ENCODE measurements around the gene CTNNBIP1. TPM values are rescaled to one million over a fixed set of nuclear protein-coding genes. Genes with fewer than 3 reads are reported as not detected.

The CTNNBIP1 gene
- total and polyA plus RNA-seq, 9 donors, result 47.3 to 81.1 (median 58.7) TPM

DNA sequence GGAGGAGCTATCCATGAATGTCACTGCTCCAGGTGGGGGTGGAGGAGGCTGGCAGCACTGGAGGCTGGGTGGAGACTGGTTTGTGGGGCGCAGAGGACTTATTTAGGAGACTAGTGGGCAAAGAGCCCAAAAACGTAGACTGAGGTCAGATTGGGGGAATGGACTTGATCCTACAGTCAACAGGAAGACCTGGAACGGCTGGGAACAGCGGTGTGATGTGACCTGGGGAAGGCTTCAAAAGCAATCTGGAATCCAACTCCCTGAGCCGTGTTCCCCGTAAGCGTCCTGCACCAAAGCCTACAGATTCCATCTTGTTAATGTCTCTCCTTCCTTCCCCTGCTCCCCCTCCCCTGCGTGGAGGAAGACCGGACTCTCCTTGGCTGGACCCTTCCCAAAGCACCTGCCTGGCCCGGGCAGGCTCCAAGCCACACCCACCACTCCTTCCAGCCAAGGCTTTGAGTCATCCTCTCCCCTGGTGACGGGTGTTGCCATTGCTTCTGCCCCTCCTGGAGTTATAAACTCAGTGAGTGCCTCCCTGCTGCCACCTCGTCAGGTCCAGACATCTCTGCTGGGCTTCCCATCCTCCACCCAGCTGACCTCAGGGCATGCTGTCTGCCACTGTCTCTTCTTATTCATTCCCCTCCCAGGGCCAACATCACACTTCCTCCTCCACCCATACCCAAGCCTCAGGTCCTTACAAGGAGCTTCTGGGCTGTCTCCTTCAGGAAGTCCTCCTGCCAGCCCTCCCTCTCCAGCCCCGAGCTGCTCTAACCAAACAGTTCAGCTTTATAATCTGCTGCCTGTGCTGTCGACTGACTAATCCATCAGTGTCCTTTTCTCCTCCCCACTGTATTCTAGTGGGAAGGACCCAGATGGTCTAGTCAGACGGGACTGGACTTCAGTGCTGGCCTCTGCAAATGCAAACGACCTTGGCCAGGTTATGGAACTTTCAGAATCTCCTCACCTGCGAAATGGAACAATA is 84.7 kb downstream of the CTNNBIP1 start:
- no peak overlapping the region for H3K4me3 ChIP-seq (ENCODE audit: low read length)
- 10% methylated on average over 14 of the region's 17 CpGs for WGBS (ENCODE audit: insufficient coverage)

DNA sequence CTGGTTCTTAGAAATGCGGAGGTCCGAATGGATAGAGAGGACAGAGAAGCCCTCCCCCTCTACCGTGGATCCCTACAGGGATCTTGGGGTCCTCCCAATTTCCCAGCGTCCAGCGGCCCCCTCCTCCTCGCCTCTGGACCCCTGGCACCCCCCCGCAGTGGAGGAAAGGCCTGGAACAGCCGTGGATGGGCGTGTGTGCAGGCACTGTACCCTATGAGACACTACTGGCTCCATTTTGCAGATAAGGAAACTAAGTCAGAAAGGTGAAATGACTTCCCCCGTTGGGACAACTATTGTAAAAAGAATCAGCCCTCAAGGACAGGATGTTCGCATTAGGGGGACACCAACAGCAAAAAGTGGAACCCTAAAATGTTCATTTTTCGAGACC is 85.4 kb downstream of the CTNNBIP1 start:
- DNase-seq, result no peak
- Histone ChIP-seq H3K27me3 (ENCODE audit: control insufficient read depth, insufficient read depth, low read length) (peaks cover 4% of the 10 kb centered on the region), H3K9me3 (replicated peaks; ENCODE audit: control insufficient read depth, low read depth, low read length) (no peaks in the 10 kb centered on the region), H3K36me3 (ENCODE audit: control insufficient read depth, insufficient read depth, low read length) (peaks cover 3% of the 10 kb centered on the region), H3K27ac (ENCODE audit: low read length) (no peak overlapping the region), H3K4me3 (ENCODE audit: low read length) (no peak overlapping the region), H3K4me1 (ENCODE audit: control insufficient read depth, insufficient read depth, low read length) (peaks cover 15% of the 10 kb centered on the region)
- 23% methylated on average over 6 of the region's 12 CpGs for WGBS (ENCODE audit: insufficient coverage)

More for the DNA sequence above, 84.7 kb downstream of the CTNNBIP1 start:
- Histone ChIP-seq H3K9me3 (replicated peaks; ENCODE audit: control insufficient read depth, low read depth, low read length) (no peaks in the 10 kb centered on the region), H3K4me1 (ENCODE audit: control insufficient read depth, insufficient read depth, low read length) (peaks cover 15% of the 10 kb centered on the region), H3K27me3 (ENCODE audit: control insufficient read depth, insufficient read depth, low read length) (peaks cover 4% of the 10 kb centered on the region), H3K36me3 (ENCODE audit: control insufficient read depth, insufficient read depth, low read length) (no peaks in the 10 kb centered on the region), H3K27ac (ENCODE audit: low read length) (peak overlapping the region; percentile 42)
- DNase-seq, result peak; percentile 68

- Histone ChIP-seq H3K4me3 (ENCODE audit: low read length) (peak within 1 kb of the TSS; percentile 74), H3K9me3 (replicated peaks; ENCODE audit: control insufficient read depth, low read depth, low read length) (no peaks in the 10 kb centered on the region), H3K4me1 (ENCODE audit: control insufficient read depth, insufficient read depth, low read length) (peaks cover 15% of the 10 kb centered on the region), H3K27me3 (ENCODE audit: control insufficient read depth, insufficient read depth, low read length) (peaks cover 4% of the 10 kb centered on the region), H3K27ac (ENCODE audit: low read length) (peak within 1 kb of the TSS; percentile 80), H3K36me3 (ENCODE audit: control insufficient read depth, insufficient read depth, low read length) (peaks cover 3% of the 10 kb centered on the region)
- WGBS (ENCODE audit: insufficient coverage), result under 1% methylated on average over 71 of the region's 93 CpGs
- peak; percentile 96 for DNase-seq
These were observed 85.9 kb downstream of the CTNNBIP1 start, which contains the start of gene CLSTN1 for GRCh38 chr1:9823943-9824701. Gene CLSTN1, minus strand, starts transcription at chr1:9823965. Its CDS starts 232 bp downstream, at chr1:9823733.

DNA sequence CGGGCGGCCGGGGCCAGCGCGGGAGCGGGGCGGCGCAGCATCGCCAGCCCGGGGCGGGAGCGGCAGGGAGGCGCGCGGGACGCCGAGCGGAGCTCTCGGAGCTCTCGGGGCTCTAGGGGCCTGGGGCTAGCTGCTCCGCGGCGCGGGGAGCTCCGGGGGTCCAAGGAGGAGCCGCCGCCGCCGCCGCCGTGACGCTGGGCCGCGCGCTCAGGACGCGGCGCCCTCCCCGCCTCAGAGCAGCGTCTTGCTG is 86.5 kb downstream of the CTNNBIP1 start:
- Histone ChIP-seq H3K4me1 (ENCODE audit: control insufficient read depth, insufficient read depth, low read length) (peaks cover 15% of the 10 kb centered on the region), H3K27ac (ENCODE audit: low read length) (no peak overlapping the region), H3K36me3 (ENCODE audit: control insufficient read depth, insufficient read depth, low read length) (peaks cover 3% of the 10 kb centered on the region), H3K27me3 (ENCODE audit: control insufficient read depth, insufficient read depth, low read length) (peaks cover 4% of the 10 kb centered on the region), H3K9me3 (replicated peaks; ENCODE audit: control insufficient read depth, low read depth, low read length) (no peaks in the 10 kb centered on the region), H3K4me3 (ENCODE audit: low read length) (peak overlapping the region; percentile 74)
- WGBS (ENCODE audit: insufficient coverage), result under 1% methylated on average over 40 of the region's 40 CpGs
- DNase-seq, result no peak

GRCh38 chr1:9822897-9823692 is 87.0 kb downstream of the CTNNBIP1 start:
- Histone ChIP-seq H3K4me1 (ENCODE audit: control insufficient read depth, insufficient read depth, low read length) (peaks cover 15% of the 10 kb centered on the region), H3K9me3 (replicated peaks; ENCODE audit: control insufficient read depth, low read depth, low read length) (no peaks in the 10 kb centered on the region), H3K4me3 (ENCODE audit: low read length) (peak overlapping the region; percentile 74), H3K36me3 (ENCODE audit: control insufficient read depth, insufficient read depth, low read length) (peaks cover 3% of the 10 kb centered on the region), H3K27me3 (ENCODE audit: control insufficient read depth, insufficient read depth, low read length) (peaks cover 4% of the 10 kb centered on the region), H3K27ac (ENCODE audit: low read length) (no peak overlapping the region)
- DNase-seq, result peak; percentile 44
- WGBS (ENCODE audit: insufficient coverage), result under 1% methylated on average over 71 of the region's 71 CpGs

- WGBS (ENCODE audit: insufficient coverage), result no CpG with 5 or more reads among the region's 8 CpGs
These were observed 87.6 kb downstream of the CTNNBIP1 start for GRCh38 chr1:9822490-9822889.

DNA sequence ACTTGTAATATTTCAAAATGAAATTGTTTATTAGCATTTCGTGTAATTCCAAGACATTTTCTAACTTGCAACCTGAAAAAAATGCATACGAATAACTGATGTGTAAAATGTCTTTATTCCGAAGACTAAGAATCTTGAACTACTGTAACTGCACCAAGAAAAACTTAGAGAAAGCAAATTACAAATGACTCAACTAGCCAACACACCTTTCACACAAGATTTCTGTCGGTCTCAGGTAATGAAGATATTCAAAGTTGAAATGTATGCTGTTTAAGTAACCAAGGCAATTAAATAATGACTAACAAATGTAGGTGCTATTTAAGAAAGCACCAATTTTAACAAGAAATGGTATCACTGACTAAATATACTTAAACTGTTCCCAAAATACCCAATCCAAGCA is 88.4 kb downstream of the CTNNBIP1 start:
- DNase-seq, result no peak
- Histone ChIP-seq H3K27me3 (ENCODE audit: control insufficient read depth, insufficient read depth, low read length) (no peaks in the 10 kb centered on the region), H3K4me1 (ENCODE audit: control insufficient read depth, insufficient read depth, low read length) (peaks cover 15% of the 10 kb centered on the region), H3K9me3 (replicated peaks; ENCODE audit: control insufficient read depth, low read depth, low read length) (no peaks in the 10 kb centered on the region), H3K36me3 (ENCODE audit: control insufficient read depth, insufficient read depth, low read length) (peaks cover 4% of the 10 kb centered on the region), H3K4me3 (ENCODE audit: low read length) (no peak overlapping the region), H3K27ac (ENCODE audit: low read length) (no peak overlapping the region)
- WGBS (ENCODE audit: insufficient coverage), result no CpG with 5 or more reads among the region's 4 CpGs

More at GRCh38 chr1:9822490-9822889, 87.6 kb downstream of the CTNNBIP1 start:
- no peak for DNase-seq
- Histone ChIP-seq H3K4me3 (ENCODE audit: low read length) (peak overlapping the region; percentile 74), H3K4me1 (ENCODE audit: control insufficient read depth, insufficient read depth, low read length) (peaks cover 15% of the 10 kb centered on the region), H3K36me3 (ENCODE audit: control insufficient read depth, insufficient read depth, low read length) (peaks cover 3% of the 10 kb centered on the region), H3K9me3 (replicated peaks; ENCODE audit: control insufficient read depth, low read depth, low read length) (no peaks in the 10 kb centered on the region), H3K27me3 (ENCODE audit: control insufficient read depth, insufficient read depth, low read length) (no peaks in the 10 kb centered on the region), H3K27ac (ENCODE audit: low read length) (no peak overlapping the region)

DNA sequence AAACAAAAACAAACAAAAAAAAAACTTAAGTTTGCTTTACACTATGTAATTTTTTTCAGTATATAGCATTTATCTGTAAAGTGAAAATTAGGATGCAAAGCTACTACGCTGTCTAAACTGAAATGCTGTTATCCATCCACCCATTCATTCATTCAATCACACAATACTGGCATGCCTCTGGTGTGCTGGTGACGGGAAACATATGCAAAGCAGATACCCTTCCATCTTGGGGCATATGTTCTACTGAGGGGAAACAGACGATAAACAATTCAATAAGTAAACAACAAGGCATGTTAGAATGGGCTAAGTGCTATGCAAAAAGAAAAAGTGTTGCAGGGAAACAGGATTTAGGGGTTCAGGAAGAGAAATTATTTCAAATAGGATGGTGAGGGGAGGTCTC is 89.5 kb downstream of the CTNNBIP1 start:
- no CpG with 5 or more reads among the region's 3 CpGs for WGBS (ENCODE audit: insufficient coverage)
- no peaks in the 10 kb centered on the region for H3K9me3 ChIP-seq (replicated peaks; ENCODE audit: control insufficient read depth, low read depth, low read length)
- peaks cover 5% of the 10 kb centered on the region for H3K36me3 ChIP-seq (ENCODE audit: control insufficient read depth, insufficient read depth, low read length)
- DNase-seq, result no peak
- no peaks in the 10 kb centered on the region for H3K27me3 ChIP-seq (ENCODE audit: control insufficient read depth, insufficient read depth, low read length)
- H3K27ac ChIP-seq (ENCODE audit: low read length), result no peak overlapping the region
- peaks cover 13% of the 10 kb centered on the region for H3K4me1 ChIP-seq (ENCODE audit: control insufficient read depth, insufficient read depth, low read length)
- no peak overlapping the region for H3K4me3 ChIP-seq (ENCODE audit: low read length)

DNA sequence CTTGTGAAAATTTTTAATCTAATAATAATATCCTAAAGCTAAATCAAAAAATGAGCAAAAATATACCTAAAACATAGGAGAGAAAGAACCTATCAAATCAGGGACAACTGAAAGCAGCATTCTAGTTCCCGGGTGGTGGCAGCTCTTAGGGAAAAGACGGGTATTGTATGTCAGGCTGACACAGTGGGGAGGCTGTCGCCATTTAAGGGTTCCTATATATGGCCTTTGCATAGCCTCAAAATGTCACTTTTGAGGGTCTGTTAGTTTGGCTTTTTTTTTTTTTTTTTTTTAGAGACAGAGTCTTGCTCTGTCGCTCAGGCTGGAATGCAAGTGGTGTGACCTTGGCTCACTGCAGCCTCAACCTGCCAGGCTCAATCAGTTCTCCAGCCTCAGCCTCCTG is 92.3 kb downstream of the CTNNBIP1 start:
- no peaks in the 10 kb centered on the region for H3K4me1 ChIP-seq (ENCODE audit: control insufficient read depth, insufficient read depth, low read length)
- H3K4me3 ChIP-seq (ENCODE audit: low read length), result no peak overlapping the region
- no peaks in the 10 kb centered on the region for H3K27me3 ChIP-seq (ENCODE audit: control insufficient read depth, insufficient read depth, low read length)
- H3K27ac ChIP-seq (ENCODE audit: low read length), result no peak overlapping the region
- 100% methylated on average over 2 of the region's 4 CpGs for WGBS (ENCODE audit: insufficient coverage)
- no peaks in the 10 kb centered on the region for H3K9me3 ChIP-seq (replicated peaks; ENCODE audit: control insufficient read depth, low read depth, low read length)
- no peak for DNase-seq
- H3K36me3 ChIP-seq (ENCODE audit: control insufficient read depth, insufficient read depth, low read length), result peaks cover 5% of the 10 kb centered on the region

Measured in muscle of leg (tissue), 11 donors.